CD4-positive, alpha-beta T cell treated with Interleukin-4 for 1 hour (primary cell): ENCODE results near the gene FAM120A.

ENCODE experiments used
- DNase-seq, 2 donors: peaks; one replicate each; pipeline ENCODE4 v3.0.0-alpha.2; 2020 to 2022

The FAM120A gene

GRCh38 chr9:93471124-93471523 is 19.6 kb downstream of the FAM120A start:
- DNase-seq = no peak

DNA sequence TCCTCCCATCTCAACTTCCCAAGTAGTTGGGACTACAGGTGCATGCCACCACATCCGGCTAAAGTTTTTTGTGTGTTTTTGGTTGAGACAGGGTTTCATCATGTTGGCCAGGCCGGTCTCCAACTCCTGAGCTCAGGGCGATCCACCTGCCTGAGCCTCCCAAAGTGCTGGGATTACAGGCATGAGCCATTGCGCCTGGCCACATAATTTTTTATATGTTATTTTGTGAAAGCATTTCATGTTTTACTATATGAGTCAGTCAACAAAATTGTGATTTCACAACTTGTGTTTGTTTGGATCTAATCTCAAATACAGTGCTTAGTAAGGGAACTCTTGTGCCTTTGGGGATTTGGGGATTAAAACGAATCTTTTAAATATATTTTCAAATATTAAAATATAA is 21.9 kb downstream of the FAM120A start:
- DNase-seq = no peak

DNA sequence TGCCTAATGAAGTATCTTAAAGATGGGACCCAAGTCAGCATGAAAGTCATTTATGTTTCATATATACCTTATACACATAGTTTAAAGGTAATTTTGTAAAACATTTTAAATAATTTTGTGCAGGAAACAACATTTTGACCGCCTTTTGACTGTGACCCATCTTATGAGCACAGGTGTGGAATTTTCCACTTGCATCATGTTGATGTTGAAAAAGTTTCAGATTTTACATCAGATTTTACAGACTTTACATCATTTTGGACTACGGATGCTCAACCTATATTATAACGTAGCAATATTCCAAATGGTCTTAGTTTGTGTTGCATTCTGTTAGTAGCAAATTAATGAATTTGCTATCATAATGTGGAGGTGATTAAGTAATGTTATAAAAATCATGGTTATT is 23.6 kb downstream of the FAM120A start:
- no peak for DNase-seq

DNA sequence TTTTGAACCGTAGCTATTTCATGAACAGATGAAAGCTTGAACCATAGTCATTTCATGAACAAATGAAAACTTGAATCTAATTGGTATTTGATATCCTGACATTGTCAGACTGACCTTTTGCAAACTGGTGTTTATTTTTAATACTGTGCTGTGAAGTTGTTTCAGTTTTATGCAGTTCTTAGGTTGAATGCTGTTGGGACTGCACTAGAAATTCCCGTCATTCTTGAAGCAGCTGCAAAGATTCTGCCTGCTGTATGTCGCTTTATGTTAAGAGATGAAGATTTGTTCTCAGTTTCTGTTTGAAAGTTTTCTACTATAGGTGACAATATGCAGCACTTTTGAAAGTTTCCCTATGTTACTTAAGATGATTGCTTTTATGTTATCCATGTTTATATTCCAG is 24.4 kb downstream of the FAM120A start:
- no peak for DNase-seq

GRCh38 chr9:93476924-93477323 is 25.4 kb downstream of the FAM120A start:
- no peak for DNase-seq

GRCh38 chr9:93477397-93477796 is 25.9 kb downstream of the FAM120A start:
- DNase-seq = no peak

DNA sequence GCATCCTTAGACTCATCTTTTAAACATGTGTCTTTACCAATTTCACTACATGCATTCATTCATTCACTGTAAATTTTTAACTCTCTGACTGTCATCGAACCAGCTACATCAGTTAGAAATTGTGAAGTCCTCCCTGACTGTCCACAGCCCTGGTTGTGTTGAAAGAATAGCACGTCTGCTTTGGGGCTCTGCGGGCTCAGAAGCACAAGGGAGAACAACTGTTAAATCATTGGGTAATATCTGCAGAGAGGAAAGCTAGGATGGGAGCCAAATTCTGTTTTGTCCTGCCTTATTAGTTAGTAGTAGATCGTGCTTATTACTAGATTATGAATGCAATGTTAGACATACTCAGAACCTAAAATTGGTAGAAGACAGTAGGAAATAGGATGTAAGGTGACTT is 28.2 kb downstream of the FAM120A start:
- no peak for DNase-seq

DNA sequence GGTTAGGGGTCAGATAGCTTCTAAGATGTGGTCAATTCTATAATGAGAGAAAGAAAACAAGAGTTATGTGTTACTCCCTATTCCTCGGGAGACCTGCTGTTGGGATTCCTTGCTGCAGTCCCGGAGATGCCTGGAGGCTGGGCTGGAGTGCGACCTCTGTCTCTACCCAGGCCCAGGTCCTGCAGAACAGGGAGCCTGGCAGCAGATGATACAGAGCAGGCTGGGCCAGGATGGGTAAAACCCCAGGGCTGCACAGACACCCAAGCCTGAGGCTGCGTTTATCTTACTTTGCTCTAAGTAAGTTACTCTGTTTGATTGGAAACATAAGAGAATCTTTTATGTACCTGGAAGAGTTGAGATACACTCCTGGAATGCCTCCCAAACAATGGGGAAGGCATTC is 28.8 kb downstream of the FAM120A start:
- DNase-seq = no peak

DNA sequence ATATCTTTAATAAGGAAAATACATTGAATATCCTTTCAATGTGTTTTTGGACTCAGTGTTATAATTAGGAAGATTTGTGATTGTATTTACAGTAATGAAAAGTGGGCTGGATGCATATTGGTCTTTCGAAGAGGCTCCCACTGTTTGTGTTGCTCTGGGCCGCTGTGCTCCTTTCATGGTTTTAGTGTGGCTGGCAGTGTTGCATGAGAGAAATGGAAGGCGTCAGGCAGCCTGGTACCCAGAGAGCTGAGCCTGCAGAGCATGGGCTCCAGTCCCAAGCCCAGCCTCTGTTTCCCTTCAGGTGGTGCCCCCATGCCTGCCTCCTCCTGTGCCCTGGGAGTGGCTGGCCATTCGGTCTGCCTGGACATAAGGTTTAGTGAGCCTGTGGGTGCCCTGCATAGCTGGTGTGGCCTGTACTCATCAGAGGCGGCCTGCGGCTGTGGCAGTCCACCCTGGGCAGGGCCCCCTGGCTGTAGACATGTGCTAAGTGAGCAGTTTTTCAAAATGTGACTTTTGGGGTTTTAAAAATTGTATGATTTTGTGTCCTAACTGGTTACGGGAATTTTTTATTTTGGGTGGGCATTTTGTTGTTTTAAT is 29.3 kb downstream of the FAM120A start:
- DNase-seq = no peak

DNA sequence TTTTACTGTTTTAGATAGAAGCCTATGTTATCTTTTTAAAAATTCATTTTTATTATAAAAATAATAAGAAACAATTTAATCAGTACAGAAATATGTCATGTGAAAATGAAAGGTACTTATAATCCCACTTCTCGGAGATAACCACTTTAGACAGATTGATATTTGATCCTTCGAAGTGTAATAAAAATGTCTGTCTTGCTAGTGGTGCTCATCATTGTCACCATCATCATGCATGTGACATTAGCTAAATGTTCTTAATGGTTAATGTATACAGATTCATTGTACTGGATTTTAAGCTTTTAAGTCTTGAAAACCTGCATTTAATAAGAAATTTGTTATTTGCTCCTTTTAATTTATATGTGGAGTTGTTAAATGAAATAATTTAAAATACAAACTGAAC is 32.0 kb downstream of the FAM120A start:
- no peak for DNase-seq

DNA sequence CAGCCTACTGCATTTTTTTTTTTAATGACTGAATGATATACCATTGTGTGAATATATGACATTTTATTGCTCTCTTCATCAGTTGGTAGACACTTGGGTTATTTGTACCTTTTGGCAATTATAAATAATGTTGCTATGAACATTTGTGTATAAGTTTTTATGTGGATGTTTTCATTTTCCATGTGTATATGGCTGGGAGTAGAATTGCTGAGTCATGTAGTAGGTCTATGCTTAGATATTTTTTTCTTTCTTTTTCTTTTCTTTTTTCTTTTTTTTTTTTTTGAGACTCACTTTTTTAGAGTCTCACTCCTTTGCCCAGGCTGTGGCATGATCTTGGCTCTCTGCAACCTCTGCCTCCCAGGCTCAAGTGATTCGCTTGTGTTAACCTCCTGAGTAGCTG is 34.8 kb downstream of the FAM120A start:
- DNase-seq = no peak

DNA sequence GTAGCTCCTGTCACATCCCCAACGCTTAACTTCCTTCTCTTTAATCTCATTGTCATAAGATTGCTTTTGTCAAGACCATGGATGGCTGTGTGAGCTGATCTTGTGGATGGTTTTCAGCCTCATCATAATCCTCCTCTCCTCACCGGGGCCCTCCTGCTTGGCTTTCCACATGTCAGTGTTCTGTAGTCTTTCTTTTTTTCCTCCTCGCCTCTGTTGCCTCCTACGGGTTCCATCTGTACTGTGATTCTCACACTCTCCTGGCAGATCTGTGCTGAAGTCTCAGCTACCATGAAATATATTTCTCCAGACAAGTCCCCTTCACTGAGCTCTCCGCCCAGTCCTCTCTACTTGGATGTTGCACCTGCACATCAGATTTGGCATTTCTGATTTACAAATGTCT is 36.8 kb downstream of the FAM120A start:
- DNase-seq = no peak

GRCh38 chr9:93491593-93492232 is 40.2 kb downstream of the FAM120A start:
- DNase-seq = no peak

DNA sequence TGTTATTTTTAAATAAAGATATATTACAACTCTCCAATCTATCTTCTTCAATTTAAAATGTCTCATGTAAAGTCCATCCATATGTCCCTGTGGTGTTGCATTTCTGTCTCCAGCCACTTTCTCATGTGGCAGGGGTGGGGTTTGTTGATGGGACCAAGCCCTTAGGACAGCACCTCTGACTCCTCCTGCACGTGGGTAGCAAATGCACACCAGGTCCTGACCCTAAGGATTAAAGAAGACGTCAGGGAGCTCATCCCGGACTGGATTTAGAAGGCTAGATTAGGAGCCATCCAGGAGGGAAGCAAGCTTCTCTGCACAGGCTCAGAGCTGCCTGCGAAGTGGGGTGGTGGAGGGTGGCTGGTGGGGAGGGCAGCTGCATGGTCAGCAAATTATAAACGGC is 40.8 kb downstream of the FAM120A start:
- DNase-seq = no peak

GRCh38 chr9:93493949-93494348 is 42.5 kb downstream of the FAM120A start:
- DNase-seq = no peak

DNA sequence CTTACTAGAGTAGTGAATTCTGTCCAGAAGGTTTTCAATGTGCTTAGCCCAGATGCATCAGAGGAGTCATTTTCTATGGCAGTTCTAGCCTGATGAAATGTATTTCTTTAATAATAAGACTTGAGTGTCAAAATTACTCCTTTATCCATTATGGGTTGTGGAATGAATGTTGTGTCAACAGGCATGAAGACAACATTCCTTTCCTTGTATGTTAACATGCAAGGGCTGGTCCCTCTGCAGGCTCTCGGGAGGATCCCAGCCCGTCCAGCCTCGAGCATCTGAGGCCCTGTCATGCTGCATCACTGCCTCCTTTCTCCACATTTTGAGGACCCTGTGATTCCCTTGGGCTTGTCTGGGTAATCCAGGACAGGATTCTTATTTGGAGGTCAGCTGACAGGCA is 44.8 kb downstream of the FAM120A start:
- no peak for DNase-seq

DNA sequence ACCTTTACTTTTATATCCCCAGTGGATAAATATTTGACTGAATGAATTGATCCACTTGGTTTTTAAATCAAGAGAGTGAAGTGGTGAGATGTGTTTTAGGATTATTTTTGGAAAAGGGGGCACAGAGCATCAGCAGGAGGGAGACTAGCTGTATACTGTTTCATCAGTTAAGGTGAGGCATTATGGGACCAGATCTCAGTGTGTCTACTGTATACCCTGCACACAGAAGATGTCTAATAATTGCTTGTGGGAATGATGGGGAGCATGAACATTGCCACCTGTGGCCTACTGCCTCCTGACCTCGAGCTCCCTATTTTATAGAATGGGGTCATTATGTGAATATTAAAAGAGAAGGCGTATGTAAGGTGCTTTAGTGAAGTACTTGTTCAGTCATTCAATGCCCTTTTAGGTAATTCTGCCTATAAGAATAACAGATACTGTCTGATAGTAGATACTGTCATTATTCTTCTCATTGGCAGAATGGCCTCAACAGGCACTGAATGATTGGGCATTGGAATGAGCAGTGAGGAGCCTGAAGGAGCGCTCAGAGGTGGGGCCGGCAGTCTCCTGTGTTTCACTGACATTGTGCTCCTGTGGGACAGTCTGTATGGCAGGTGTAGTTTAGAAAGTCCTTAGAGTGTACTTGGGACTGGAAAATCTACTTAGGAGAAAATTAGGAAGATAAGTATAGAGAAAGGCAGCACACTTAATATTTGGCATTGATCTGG is 49.2 kb downstream of the FAM120A start:
- no peak for DNase-seq

DNA sequence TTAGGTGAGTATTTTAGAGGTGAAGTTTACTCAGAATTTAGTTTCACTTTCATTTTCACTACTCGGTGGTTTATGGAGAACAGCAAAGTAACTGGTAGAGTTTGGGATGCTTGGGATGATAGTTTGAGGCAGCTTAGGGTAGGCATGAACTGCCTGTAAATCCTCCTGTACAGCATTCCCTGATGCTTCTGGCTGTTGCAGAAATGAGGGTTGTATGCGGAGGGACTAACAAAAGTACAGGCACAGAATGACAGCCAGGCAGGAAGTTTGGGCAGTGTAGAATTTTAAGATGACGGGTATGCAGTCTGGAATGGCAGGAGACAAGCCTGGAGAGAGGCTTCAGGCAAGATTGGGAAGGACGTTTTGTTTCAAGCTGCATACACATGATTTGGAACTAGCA is 49.9 kb downstream of the FAM120A start:
- DNase-seq = peak in 1 of 2 donors; percentile 45

DNA sequence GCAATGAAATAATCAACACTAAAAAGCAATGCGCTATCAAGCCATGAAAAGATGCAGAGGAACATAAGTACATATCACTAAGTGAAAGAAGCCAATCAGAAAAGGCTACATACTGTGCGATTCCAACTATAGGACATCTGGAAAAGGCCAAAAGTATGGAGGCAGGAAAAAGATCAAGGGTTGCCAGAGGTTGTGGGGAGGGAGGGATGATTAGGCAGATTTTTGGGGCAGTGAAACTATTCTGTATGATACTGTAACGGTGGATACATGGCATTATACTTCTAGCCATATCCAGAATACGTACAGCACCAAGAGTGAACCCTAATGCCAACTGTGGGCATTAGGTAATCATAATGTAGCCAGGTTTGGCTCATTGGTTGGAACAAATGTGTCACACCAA is 51.9 kb downstream of the FAM120A start:
- DNase-seq = no peak

DNA sequence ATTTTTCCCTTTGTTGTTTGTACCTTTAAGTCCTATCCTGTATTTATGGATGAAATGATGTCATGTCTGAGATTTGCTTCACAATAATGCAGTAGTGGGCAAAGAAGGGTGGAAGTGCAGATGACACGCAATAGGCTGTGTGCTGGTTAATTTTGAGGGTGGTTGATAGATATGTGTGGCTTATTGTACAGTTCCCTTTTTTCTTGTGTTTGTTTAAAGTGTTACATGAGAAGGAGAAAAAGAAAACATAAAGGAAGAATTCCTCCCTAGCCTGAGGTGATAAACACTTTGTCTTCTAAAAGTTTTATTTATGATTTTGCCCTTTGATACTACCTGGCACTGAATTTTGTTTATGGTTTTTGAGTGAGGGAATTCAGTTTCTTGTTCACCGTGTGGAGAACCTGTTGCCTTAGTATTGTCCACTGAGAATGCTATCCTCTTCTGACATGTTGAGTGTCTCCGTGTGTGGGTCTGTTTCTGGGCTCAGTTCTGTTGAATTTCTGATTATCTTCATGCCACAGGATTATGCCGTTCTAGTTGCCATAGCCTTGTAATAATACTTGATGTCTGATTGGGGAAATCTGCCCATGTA is 54.2 kb downstream of the FAM120A start:
- DNase-seq = peak in 1 of 2 donors; percentile 31

- DNase-seq = no peak
Measured at GRCh38 chr9:93507768-93508167, 56.3 kb downstream of the FAM120A start.

DNA sequence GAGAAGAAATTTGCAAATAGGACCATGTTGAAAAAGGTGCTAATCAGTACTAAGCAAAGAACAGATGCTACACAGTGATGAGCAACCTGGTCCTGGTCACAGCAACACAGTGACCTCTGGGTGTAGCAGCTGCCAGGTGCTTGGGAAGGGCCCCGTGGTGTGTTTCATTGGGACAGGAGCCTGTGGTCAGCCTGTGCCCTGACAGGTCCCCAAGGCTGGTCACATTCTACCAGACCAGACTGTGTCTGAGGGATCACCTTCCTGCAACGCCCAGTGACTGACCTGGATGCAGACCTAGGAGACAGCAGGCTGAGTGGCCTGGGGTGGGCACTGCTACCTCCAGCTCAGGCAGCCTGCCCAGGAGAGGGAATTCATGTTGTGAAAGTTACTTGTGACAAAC is 56.7 kb downstream of the FAM120A start:
- no peak for DNase-seq

DNA sequence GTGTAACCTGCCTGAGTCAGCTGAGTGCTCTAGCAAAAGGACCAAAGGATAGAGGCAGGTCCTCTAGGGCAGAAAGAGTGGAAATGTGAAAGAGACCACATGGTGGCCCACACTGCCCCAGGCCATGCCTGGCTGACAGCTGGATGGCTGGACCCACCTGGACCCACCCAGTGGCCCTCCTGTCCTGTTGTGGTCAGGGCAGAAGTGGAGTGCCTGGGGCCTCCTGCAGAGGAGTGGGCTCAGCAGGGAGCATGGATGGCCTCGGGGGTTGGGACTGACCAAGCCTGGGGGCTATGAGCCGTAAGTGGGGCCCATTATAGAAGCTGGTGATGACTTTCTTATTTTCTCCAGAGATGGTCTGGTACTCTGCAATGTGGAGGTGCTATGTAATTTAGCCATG is 57.6 kb downstream of the FAM120A start:
- no peak for DNase-seq

- no peak for DNase-seq
Measured at GRCh38 chr9:93510041-93510440, 58.6 kb downstream of the FAM120A start.
